Activated CD4-positive, CD25-positive, alpha-beta regulatory T cell (primary cell): ENCODE results near the gene PARD6B.
"Not testable (repeated sequence)": the region's sequence is repeated elsewhere in the genome, so short reads cannot be mapped to it uniquely, and the experiment has no call there.

ENCODE experiments used
- DNase-seq, 4 experiments: peaks; one replicate each; lab custom pipeline; 2025; lab: John Stamatoyannopoulos, UW

PARD6B gene

GRCh38 chr20:50799890-50800550, 68.6 kb downstream of the PARD6B start:
- DNase-seq = no peak

DNA sequence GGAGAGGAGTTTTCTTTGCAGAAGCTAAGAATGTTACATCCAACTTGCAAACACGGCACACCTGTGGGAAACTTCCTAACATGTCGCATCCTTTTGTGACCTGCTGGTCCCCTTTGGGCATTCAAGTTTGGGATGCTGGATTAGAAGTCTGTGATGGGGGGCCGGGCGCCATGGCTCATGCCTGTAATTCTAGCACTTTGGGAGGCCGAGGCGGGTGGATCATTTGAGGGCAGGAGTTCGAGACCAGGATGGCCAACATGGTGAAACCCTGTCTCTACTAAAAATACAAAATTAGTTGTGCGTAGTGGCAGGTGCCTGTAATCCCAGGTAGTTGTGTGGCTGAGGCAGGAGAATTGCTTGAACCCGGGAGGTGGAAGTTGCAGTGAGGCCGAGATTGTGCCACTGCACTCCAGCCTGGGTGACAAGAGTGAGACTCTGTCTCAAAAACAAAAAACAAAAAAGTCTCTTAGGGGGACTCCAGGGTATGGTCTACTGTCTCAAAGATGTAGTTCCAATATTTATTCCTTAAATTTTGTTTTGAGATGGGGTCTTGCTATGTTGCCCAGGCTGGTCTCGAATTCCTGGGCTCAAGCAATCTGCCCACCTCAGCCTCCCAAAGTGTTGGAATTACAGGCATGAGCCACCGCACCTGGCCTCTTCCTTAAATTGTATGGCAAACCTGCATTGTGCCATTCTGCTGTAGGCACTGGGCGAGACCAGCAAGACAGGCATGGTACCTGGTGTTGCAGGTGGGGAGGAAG, 69.8 kb downstream of the PARD6B start:
- not testable (repeated sequence) for DNase-seq

GRCh38 chr20:50801747-50802125, 70.4 kb downstream of the PARD6B start:
- no peak for DNase-seq

GRCh38 chr20:50802289-50802688, 70.9 kb downstream of the PARD6B start:
- no peak for DNase-seq

- DNase-seq = no peak
These were observed 73.3 kb downstream of the PARD6B start for GRCh38 chr20:50804437-50805348.

GRCh38 chr20:50805349-50805684, 73.9 kb downstream of the PARD6B start:
- no peak for DNase-seq

DNA sequence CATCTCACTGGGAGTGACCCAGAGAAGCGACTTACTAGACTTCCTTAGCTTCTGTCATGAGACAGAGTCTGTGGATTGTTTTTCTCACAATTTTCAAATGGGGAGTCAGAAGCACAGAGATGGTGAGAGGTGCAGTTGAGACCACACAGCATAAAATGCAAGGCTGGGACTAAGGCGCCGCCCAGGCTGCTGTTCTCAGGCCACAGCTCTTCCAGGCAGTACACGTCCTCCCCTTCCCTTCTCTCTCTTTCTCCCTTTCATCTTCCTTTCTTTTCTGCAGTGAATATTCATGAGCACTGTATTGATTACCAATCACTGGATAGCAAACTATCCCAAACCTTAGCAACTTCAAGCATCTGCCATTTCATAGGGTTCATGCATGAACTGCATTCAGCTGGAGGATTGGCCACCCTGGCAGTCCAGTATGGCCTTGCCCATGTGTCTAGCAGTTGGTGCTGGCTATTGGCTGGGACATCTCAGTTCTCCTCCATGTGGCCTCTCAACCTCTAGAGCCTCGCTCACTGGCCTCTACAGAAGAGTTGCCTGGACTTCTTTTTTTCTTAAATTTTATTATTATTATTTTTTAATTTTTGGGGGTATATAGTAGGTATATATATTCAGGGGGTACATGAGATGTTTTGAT, 74.9 kb downstream of the PARD6B start:
- no peak for DNase-seq
